H1 (cell line): ENCODE data around the gene GLCE. TPM values are rescaled to one million over a fixed set of nuclear protein-coding genes. Genes with fewer than 3 reads are reported as not detected.

ENCODE experiments used
- CTCF ChIA-PET: fragments of 300-600 bp; sonication (Branson Sonifier 250); formaldehyde crosslinking; loops from one replicate; lab custom pipeline; 2021; ENCODE audit not compliant: partially characterized antibody; lab: Charles Lee
- POLR2A ChIA-PET: fragments of 300-600 bp; sonication (Branson Sonifier 250); formaldehyde crosslinking; loops from one replicate; lab custom pipeline; 2021; ENCODE audit warnings: inconsistent platforms; ENCODE audit not compliant: partially characterized antibody; lab: Charles Lee
- DNase-seq, 2 experiments: peaks; one replicate each; pipeline versions ENCODE4 v3.0.0 to v3.0.0-alpha.2; 2010 to 2022; ENCODE audit warnings: low spot score in 2 of 2, low read depth in 1 of 2, mixed read lengths in 1 of 2
- FAIRE-seq: peaks from 2 replicates; lab custom pipeline; 2011; peaks lifted over from hg19 to GRCh38; lab: Jason Lieb, UNC
- H2AFZ ChIP-seq: 2 replicates; pipeline ENCODE4 v1.8.1; 2012; ENCODE audit warnings: low read length, inconsistent platforms
- H2AK5ac ChIP-seq: 2 replicates; pipeline ENCODE4 v1.6.1; 2013; ENCODE audit warnings: low read depth, low read length
- H2BK120ac ChIP-seq: replicated peaks from 2 replicates; pipeline ENCODE3; 2013; ENCODE audit warnings: low read depth, low read length, inconsistent platforms
- H2BK12ac ChIP-seq: 2 replicates; pipeline ENCODE4 v1.6.1; 2013; ENCODE audit warnings: low read depth, low read length
- H2BK15ac ChIP-seq: 2 replicates; pipeline ENCODE4 v1.6.1; 2013; ENCODE audit warnings: low read length
- H2BK20ac ChIP-seq: 2 replicates; pipeline ENCODE4 v1.6.1; 2013; ENCODE audit warnings: low read length
- H2BK5ac ChIP-seq: 2 replicates; pipeline ENCODE4 v1.6.1; 2013; ENCODE audit warnings: low read depth, low read length
- H3K14ac ChIP-seq: 2 replicates; pipeline ENCODE4 v1.6.1; 2013; ENCODE audit warnings: inconsistent platforms; ENCODE audit not compliant: insufficient read length
- H3K18ac ChIP-seq: 2 replicates; pipeline ENCODE4 v1.6.1; 2013; ENCODE audit warnings: low read length; ENCODE audit errors: extremely low read depth
- H3K23ac ChIP-seq: 2 replicates; pipeline ENCODE4 v1.6.1; 2013; ENCODE audit warnings: inconsistent platforms; ENCODE audit not compliant: insufficient read length
- H3K23me2 ChIP-seq: 2 replicates; pipeline ENCODE4 v1.6.1; 2013; ENCODE audit warnings: low read depth, low read length
- H3K27ac ChIP-seq: 2 replicates; pipeline ENCODE4 v1.6.1; 2011; ENCODE audit warnings: low read depth, low read length, inconsistent platforms
- H3K27me3 ChIP-seq, 4 experiments: replicated peaks in 1 of 4; 1 replicate in 1 of 4; 2 replicates in 3 of 4; pipeline versions ENCODE4 v1.6.1 to v1.8.1; 2011 to 2013; ENCODE audit warnings: low read length in 3 of 4, mild to moderate bottlenecking in 3 of 4, inconsistent platforms in 2 of 4, mixed read lengths in 2 of 4, moderate library complexity in 1 of 4; ENCODE audit not compliant: control insufficient read depth in 3 of 4, insufficient read depth in 3 of 4; ENCODE audit errors: extremely low read depth in 1 of 4
- H3K36me3 ChIP-seq, 4 experiments: 2 replicates each; pipeline versions ENCODE4 v1.6.1 to v1.8.1; 2011 to 2013; ENCODE audit warnings: mild to moderate bottlenecking in 4 of 4, low read length in 3 of 4, moderate library complexity in 2 of 4, control low read depth in 1 of 4, inconsistent platforms in 1 of 4; ENCODE audit not compliant: insufficient read depth in 4 of 4, control insufficient read depth in 2 of 4
- H3K4ac ChIP-seq: replicated peaks from 2 replicates; pipeline ENCODE3; 2013; ENCODE audit warnings: low read length, low read depth, mixed read lengths, inconsistent platforms; ENCODE audit not compliant: insufficient read length
- H3K4me1 ChIP-seq, 4 experiments: replicated peaks in 1 of 4; 1 replicate in 1 of 4; 2 replicates in 3 of 4; pipeline versions ENCODE4 v1.6.1 to v1.8.1; 2011 to 2013; ENCODE audit warnings: low read length in 3 of 4, inconsistent platforms in 2 of 4, mixed read lengths in 1 of 4; ENCODE audit not compliant: insufficient read depth in 4 of 4, control insufficient read depth in 3 of 4
- H3K4me2 ChIP-seq, 2 experiments: 2 replicates each; pipeline versions ENCODE4 v1.6.1 to v1.8.1; 2011 to 2013; ENCODE audit warnings: low read depth in 2 of 2, low read length in 2 of 2, control low read depth in 1 of 2, inconsistent platforms in 1 of 2, mild to moderate bottlenecking in 1 of 2; ENCODE audit not compliant: insufficient read depth in 1 of 2
- H3K4me3 ChIP-seq, 4 experiments: fragments of 200-600, 300-600 bp in 1 of 4; sonication (generic), shearing (Covaris generic), sonication (Bioruptor Twin) in 1 of 4; 2 replicates each; pipeline versions ENCODE4 v1.5.1 to v1.8.1; 2011 to 2016; ENCODE audit warnings: low read length in 4 of 4, low read depth in 3 of 4, control low read depth in 2 of 4, inconsistent platforms in 2 of 4, mild to moderate bottlenecking in 2 of 4, mixed read lengths in 1 of 4, moderate library complexity in 1 of 4; ENCODE audit not compliant: insufficient read depth in 2 of 4; ENCODE audit errors: extremely low read depth in 1 of 4
- H3K56ac ChIP-seq: replicated peaks from 2 replicates; pipeline ENCODE3; 2013; ENCODE audit warnings: low read depth, mild to moderate bottlenecking, mixed read lengths, low read length, inconsistent platforms; ENCODE audit not compliant: insufficient read length
- H3K79me1 ChIP-seq: 2 replicates; pipeline ENCODE4 v1.6.1; 2013; ENCODE audit warnings: low read depth, low read length, control low read depth
- H3K79me2 ChIP-seq, 2 experiments: 2 replicates each; pipeline versions ENCODE4 v1.6.1 to v1.8.1; 2012 to 2013; ENCODE audit warnings: low read length in 2 of 2, mild to moderate bottlenecking in 2 of 2, inconsistent platforms in 1 of 2; ENCODE audit not compliant: insufficient read depth in 2 of 2, control insufficient read depth in 1 of 2
- H3K9ac ChIP-seq, 4 experiments: replicated peaks in 1 of 4; 1 replicate in 1 of 4; 2 replicates in 3 of 4; pipeline versions ENCODE4 v1.6.1 to v1.8.1; 2011 to 2013; ENCODE audit warnings: low read depth in 3 of 4, low read length in 3 of 4, control low read depth in 2 of 4, mild to moderate bottlenecking in 2 of 4, moderate library complexity in 2 of 4, inconsistent platforms in 1 of 4; ENCODE audit errors: extremely low read depth in 1 of 4
- H3K9me3 ChIP-seq, 2 experiments: 2 replicates each; pipeline versions ENCODE4 v1.6.1 to v1.8.1; 2012 to 2013; ENCODE audit warnings: mild to moderate bottlenecking in 2 of 2, moderate library complexity in 2 of 2, control low read depth in 1 of 2, inconsistent platforms in 1 of 2, low read depth in 1 of 2, low read length in 1 of 2, mixed read lengths in 1 of 2; ENCODE audit not compliant: insufficient read depth in 2 of 2
- H4K20me1 ChIP-seq, 2 experiments: replicated peaks in 1 of 2; 2 replicates each; pipeline versions ENCODE3 to v1.8.1; 2011 to 2013; ENCODE audit warnings: inconsistent platforms in 2 of 2, low read length in 2 of 2, mild to moderate bottlenecking in 1 of 2; ENCODE audit not compliant: insufficient read depth in 2 of 2, control insufficient read depth in 1 of 2
- H4K5ac ChIP-seq: 2 replicates; pipeline ENCODE4 v1.6.1; 2013; ENCODE audit warnings: low read length, low read depth, mixed read lengths, inconsistent platforms; ENCODE audit not compliant: insufficient read length
- H4K8ac ChIP-seq: 2 replicates; pipeline ENCODE4 v1.8.0; 2013; ENCODE audit warnings: mild to moderate bottlenecking, moderate library complexity, low read length, inconsistent platforms; ENCODE audit not compliant: insufficient read depth; ENCODE audit errors: extremely low read depth
- H4K91ac ChIP-seq: replicated peaks from 2 replicates; pipeline ENCODE3; 2013; ENCODE audit warnings: low read length, mixed read lengths, inconsistent platforms; ENCODE audit not compliant: insufficient read length
- RXRA ChIP-seq: IDR thresholded peaks from 2 replicates; pipeline ENCODE4 v1.6.1; 2011; ENCODE audit warnings: low read depth, mild to moderate bottlenecking, low read length, moderate library complexity; ENCODE audit not compliant: insufficient read depth
- SUZ12 ChIP-seq: fragments of 200-600 bp; sonication (generic); IDR thresholded peaks from 2 replicates; pipeline ENCODE4 v1.6.1; 2012; ENCODE audit warnings: mild to moderate bottlenecking, inconsistent platforms, low read length, moderate library complexity, mixed read lengths
- TBP ChIP-seq: IDR thresholded peaks from 2 replicates; pipeline ENCODE4 v1.6.1; 2011; ENCODE audit warnings: low read depth, low read length, improper control_type of control experiment
- polyA plus RNA-seq, 7 experiments: library from polyadenylated mRNA; depleted of rRNA in 3 of 7; stranded (reverse) in 5 of 7; unstranded in 2 of 7; fragments of >200 nt in 5 of 7; fragments of 200-250 nt in 2 of 7; gene quantifications; 1 replicate in 5 of 7; 2 replicates in 1 of 7; 4 replicates in 1 of 7; pipeline versions ENCODE4 v1.2.1 to v1.2.3, GENCODE V29; 2011 to 2013; ENCODE audit warnings: missing spikeins in 2 of 7, mixed read lengths in 2 of 7
- total RNA-seq: library from RNA; stranded (reverse); fragmentation: NEBNext Ultra II Directional; extraction: Animal tissue kit (Norgen Biotek cat#: 25700); gene quantifications from 2 replicates; pipeline ENCODE4 v1.2.1, GENCODE V29; 2021

Gene GLCE
- total and polyA plus RNA-seq, 2 of the 8 experiments (the other 6 are each of a cell fraction or from before 2014, with no cell fraction given), result 17.1 to 22.7 TPM

DNA sequence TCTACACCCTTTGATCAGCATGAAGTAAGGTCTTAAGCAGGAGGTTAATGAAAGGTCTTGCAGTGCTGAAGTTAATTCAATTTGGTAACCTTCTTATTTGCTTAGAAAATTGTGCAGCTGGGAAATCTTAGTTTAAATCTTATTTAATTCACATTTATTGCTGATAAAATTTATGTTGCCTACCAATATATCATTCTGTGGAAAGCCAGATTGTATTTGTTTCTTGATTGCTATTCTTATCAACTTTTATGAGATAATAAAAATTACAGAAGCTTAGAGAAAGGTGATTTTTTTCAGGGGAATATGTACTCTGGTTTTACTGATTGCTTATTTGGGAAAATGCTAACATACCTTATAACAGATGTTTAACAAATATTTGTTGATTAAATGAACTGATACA lies 74.2 kb downstream of the GLCE start:
- Histone ChIP-seq H2BK20ac (no peak overlapping the region), H3K4ac (no peak overlapping the region), H2BK120ac (no peak overlapping the region), H2BK5ac (no peak overlapping the region), H3K23me2 (no peaks in the 10 kb centered on the region), H3K4me3 (no peak overlapping the region), H4K20me1 (no peaks in the 10 kb centered on the region), H4K8ac (no peak overlapping the region), H2AK5ac (no peak overlapping the region), H3K9me3 (no peaks in the 10 kb centered on the region), H3K27ac (no peak overlapping the region), H4K5ac (no peak overlapping the region), H3K4me1 (no peaks in the 10 kb centered on the region), H3K14ac (no peak overlapping the region), H2AFZ (no peak overlapping the region), H4K91ac (no peak overlapping the region), H3K27me3 (no peaks in the 10 kb centered on the region), H3K4me2 (no peak overlapping the region), H3K18ac (no peak overlapping the region), H2BK12ac (no peak overlapping the region), H3K9ac (no peak overlapping the region), H3K56ac (no peak overlapping the region), H2BK15ac (no peak overlapping the region), H3K79me1 (no peaks in the 10 kb centered on the region), H3K36me3 (peaks cover 0 to 2% (median 0%) of the 10 kb centered on the region in 4 experiments; a peak in 2 of 8 replicates), H3K79me2 (no peaks in the 10 kb centered on the region), H3K23ac (no peak overlapping the region)
- CTCF ChIA-PET, result interaction anchor here (1.3 to 1.8 kb wide), 2 partner anchors 10 to 204 kb away, joined by 3 to 4 read pairs; no protein-coding TSS in a partner anchor
- TF ChIP-seq TBP, result no peak
- TF ChIP-seq SUZ12, result no peak
- TF ChIP-seq RXRA, result no peak
- no peak for FAIRE-seq
- no peak for DNase-seq
- POLR2A ChIA-PET, result no interaction called here
